H1 (cell line): ENCODE measurements around the gene POLA1. TPM values are rescaled to one million over a fixed set of nuclear protein-coding genes. Genes with fewer than 3 reads are reported as not detected.

Experiments
- CTCF ChIA-PET: fragments of 300-600 bp; sonication (Branson Sonifier 250); formaldehyde crosslinking; loops from one replicate; lab custom pipeline; 2021; ENCODE audit not compliant: partially characterized antibody; lab: Charles Lee
- POLR2A ChIA-PET: fragments of 300-600 bp; sonication (Branson Sonifier 250); formaldehyde crosslinking; loops from one replicate; lab custom pipeline; 2021; ENCODE audit warnings: inconsistent platforms; ENCODE audit not compliant: partially characterized antibody; lab: Charles Lee
- DNase-seq, 2 experiments: peaks; one replicate each; pipeline versions ENCODE4 v3.0.0 to v3.0.0-alpha.2; 2010 to 2022; ENCODE audit warnings: low spot score in 2 of 2, low read depth in 1 of 2, mixed read lengths in 1 of 2
- FAIRE-seq: peaks from 2 replicates; lab custom pipeline; 2011; peaks lifted over from hg19 to GRCh38; lab: Jason Lieb, UNC
- H2AFZ ChIP-seq: 2 replicates; pipeline ENCODE4 v1.8.1; 2012; ENCODE audit warnings: low read length, inconsistent platforms
- H2AK5ac ChIP-seq: 2 replicates; pipeline ENCODE4 v1.6.1; 2013; ENCODE audit warnings: low read depth, low read length
- H2BK120ac ChIP-seq: replicated peaks from 2 replicates; pipeline ENCODE3; 2013; ENCODE audit warnings: low read depth, low read length, inconsistent platforms
- H2BK12ac ChIP-seq: 2 replicates; pipeline ENCODE4 v1.6.1; 2013; ENCODE audit warnings: low read depth, low read length
- H2BK15ac ChIP-seq: 2 replicates; pipeline ENCODE4 v1.6.1; 2013; ENCODE audit warnings: low read length
- H2BK20ac ChIP-seq: 2 replicates; pipeline ENCODE4 v1.6.1; 2013; ENCODE audit warnings: low read length
- H2BK5ac ChIP-seq: 2 replicates; pipeline ENCODE4 v1.6.1; 2013; ENCODE audit warnings: low read depth, low read length
- H3K14ac ChIP-seq: 2 replicates; pipeline ENCODE4 v1.6.1; 2013; ENCODE audit warnings: inconsistent platforms; ENCODE audit not compliant: insufficient read length
- H3K18ac ChIP-seq: 2 replicates; pipeline ENCODE4 v1.6.1; 2013; ENCODE audit warnings: low read length; ENCODE audit errors: extremely low read depth
- H3K23ac ChIP-seq: 2 replicates; pipeline ENCODE4 v1.6.1; 2013; ENCODE audit warnings: inconsistent platforms; ENCODE audit not compliant: insufficient read length
- H3K23me2 ChIP-seq: 2 replicates; pipeline ENCODE4 v1.6.1; 2013; ENCODE audit warnings: low read depth, low read length
- H3K27ac ChIP-seq: 2 replicates; pipeline ENCODE4 v1.6.1; 2011; ENCODE audit warnings: low read depth, low read length, inconsistent platforms
- H3K27me3 ChIP-seq, 4 experiments: replicated peaks in 1 of 4; 1 replicate in 1 of 4; 2 replicates in 3 of 4; pipeline versions ENCODE4 v1.6.1 to v1.8.1; 2011 to 2013; ENCODE audit warnings: low read length in 3 of 4, mild to moderate bottlenecking in 3 of 4, inconsistent platforms in 2 of 4, mixed read lengths in 2 of 4, moderate library complexity in 1 of 4; ENCODE audit not compliant: control insufficient read depth in 3 of 4, insufficient read depth in 3 of 4; ENCODE audit errors: extremely low read depth in 1 of 4
- H3K36me3 ChIP-seq, 4 experiments: 2 replicates each; pipeline versions ENCODE4 v1.6.1 to v1.8.1; 2011 to 2013; ENCODE audit warnings: mild to moderate bottlenecking in 4 of 4, low read length in 3 of 4, moderate library complexity in 2 of 4, control low read depth in 1 of 4, inconsistent platforms in 1 of 4; ENCODE audit not compliant: insufficient read depth in 4 of 4, control insufficient read depth in 2 of 4
- H3K4ac ChIP-seq: replicated peaks from 2 replicates; pipeline ENCODE3; 2013; ENCODE audit warnings: low read length, low read depth, mixed read lengths, inconsistent platforms; ENCODE audit not compliant: insufficient read length
- H3K4me1 ChIP-seq, 4 experiments: replicated peaks in 1 of 4; 1 replicate in 1 of 4; 2 replicates in 3 of 4; pipeline versions ENCODE4 v1.6.1 to v1.8.1; 2011 to 2013; ENCODE audit warnings: low read length in 3 of 4, inconsistent platforms in 2 of 4, mixed read lengths in 1 of 4; ENCODE audit not compliant: insufficient read depth in 4 of 4, control insufficient read depth in 3 of 4
- H3K4me2 ChIP-seq, 2 experiments: 2 replicates each; pipeline versions ENCODE4 v1.6.1 to v1.8.1; 2011 to 2013; ENCODE audit warnings: low read depth in 2 of 2, low read length in 2 of 2, control low read depth in 1 of 2, inconsistent platforms in 1 of 2, mild to moderate bottlenecking in 1 of 2; ENCODE audit not compliant: insufficient read depth in 1 of 2
- H3K4me3 ChIP-seq, 4 experiments: fragments of 200-600, 300-600 bp in 1 of 4; sonication (generic), shearing (Covaris generic), sonication (Bioruptor Twin) in 1 of 4; 2 replicates each; pipeline versions ENCODE4 v1.5.1 to v1.8.1; 2011 to 2016; ENCODE audit warnings: low read length in 4 of 4, low read depth in 3 of 4, control low read depth in 2 of 4, inconsistent platforms in 2 of 4, mild to moderate bottlenecking in 2 of 4, mixed read lengths in 1 of 4, moderate library complexity in 1 of 4; ENCODE audit not compliant: insufficient read depth in 2 of 4; ENCODE audit errors: extremely low read depth in 1 of 4
- H3K56ac ChIP-seq: replicated peaks from 2 replicates; pipeline ENCODE3; 2013; ENCODE audit warnings: low read depth, mild to moderate bottlenecking, mixed read lengths, low read length, inconsistent platforms; ENCODE audit not compliant: insufficient read length
- H3K79me1 ChIP-seq: 2 replicates; pipeline ENCODE4 v1.6.1; 2013; ENCODE audit warnings: low read depth, low read length, control low read depth
- H3K79me2 ChIP-seq, 2 experiments: 2 replicates each; pipeline versions ENCODE4 v1.6.1 to v1.8.1; 2012 to 2013; ENCODE audit warnings: low read length in 2 of 2, mild to moderate bottlenecking in 2 of 2, inconsistent platforms in 1 of 2; ENCODE audit not compliant: insufficient read depth in 2 of 2, control insufficient read depth in 1 of 2
- H3K9ac ChIP-seq, 4 experiments: replicated peaks in 1 of 4; 1 replicate in 1 of 4; 2 replicates in 3 of 4; pipeline versions ENCODE4 v1.6.1 to v1.8.1; 2011 to 2013; ENCODE audit warnings: low read depth in 3 of 4, low read length in 3 of 4, control low read depth in 2 of 4, mild to moderate bottlenecking in 2 of 4, moderate library complexity in 2 of 4, inconsistent platforms in 1 of 4; ENCODE audit errors: extremely low read depth in 1 of 4
- H3K9me3 ChIP-seq, 2 experiments: 2 replicates each; pipeline versions ENCODE4 v1.6.1 to v1.8.1; 2012 to 2013; ENCODE audit warnings: mild to moderate bottlenecking in 2 of 2, moderate library complexity in 2 of 2, control low read depth in 1 of 2, inconsistent platforms in 1 of 2, low read depth in 1 of 2, low read length in 1 of 2, mixed read lengths in 1 of 2; ENCODE audit not compliant: insufficient read depth in 2 of 2
- H4K20me1 ChIP-seq, 2 experiments: replicated peaks in 1 of 2; 2 replicates each; pipeline versions ENCODE3 to v1.8.1; 2011 to 2013; ENCODE audit warnings: inconsistent platforms in 2 of 2, low read length in 2 of 2, mild to moderate bottlenecking in 1 of 2; ENCODE audit not compliant: insufficient read depth in 2 of 2, control insufficient read depth in 1 of 2
- H4K5ac ChIP-seq: 2 replicates; pipeline ENCODE4 v1.6.1; 2013; ENCODE audit warnings: low read length, low read depth, mixed read lengths, inconsistent platforms; ENCODE audit not compliant: insufficient read length
- H4K8ac ChIP-seq: 2 replicates; pipeline ENCODE4 v1.8.0; 2013; ENCODE audit warnings: mild to moderate bottlenecking, moderate library complexity, low read length, inconsistent platforms; ENCODE audit not compliant: insufficient read depth; ENCODE audit errors: extremely low read depth
- H4K91ac ChIP-seq: replicated peaks from 2 replicates; pipeline ENCODE3; 2013; ENCODE audit warnings: low read length, mixed read lengths, inconsistent platforms; ENCODE audit not compliant: insufficient read length
- CREB1 ChIP-seq: IDR thresholded peaks from 2 replicates; pipeline ENCODE4 v1.6.1; 2012; ENCODE audit warnings: inconsistent platforms
- EGR1 ChIP-seq: IDR thresholded peaks from 2 replicates; pipeline ENCODE4 v1.6.1; 2011; ENCODE audit warnings: low read depth, low read length, borderline replicate concordance
- EP300 ChIP-seq, 2 experiments: IDR thresholded peaks; 1 replicate in 1 of 2; 2 replicates in 1 of 2; pipeline ENCODE4 v1.6.1; 2011 to 2012; ENCODE audit warnings: low read depth in 2 of 2, low read length in 2 of 2, mild to moderate bottlenecking in 2 of 2, borderline replicate concordance in 1 of 2, inconsistent platforms in 1 of 2, moderate library complexity in 1 of 2
- GTF2F1 ChIP-seq: IDR thresholded peaks from 2 replicates; pipeline ENCODE4 v1.6.1; 2012; ENCODE audit warnings: low read depth, low read length, improper control_type of control experiment, borderline replicate concordance
- HDAC6 ChIP-seq: IDR thresholded peaks from one replicate; pipeline ENCODE4 v1.7.1; 2012; ENCODE audit warnings: low read depth, mild to moderate bottlenecking, inconsistent platforms, low read length, moderate library complexity
- MAFK ChIP-seq: IDR thresholded peaks from 2 replicates; pipeline ENCODE4 v1.6.1; 2012; ENCODE audit warnings: low read depth, mild to moderate bottlenecking, improper control_type of control experiment, low read length
- NRF1 ChIP-seq: IDR thresholded peaks from 2 replicates; pipeline ENCODE4 v1.6.1; 2011; ENCODE audit warnings: mild to moderate bottlenecking, low read depth, low read length, improper control_type of control experiment
- PHF8 ChIP-seq: fragments of 200-600 bp; sonication (generic); conservative IDR thresholded peaks from 2 replicates; pipeline ENCODE4 v1.7.1; 2012; ENCODE audit warnings: low read depth, mild to moderate bottlenecking, inconsistent platforms, low read length, moderate library complexity
- POLR2A ChIP-seq, 2 experiments: IDR thresholded peaks; 1 replicate in 1 of 2; 2 replicates in 1 of 2; pipeline ENCODE4 v1.6.1; 2011; ENCODE audit warnings: low read depth in 2 of 2, low read length in 2 of 2, mild to moderate bottlenecking in 2 of 2; ENCODE audit errors: control extremely low read depth in 1 of 2
- RAD21 ChIP-seq, 2 experiments: IDR thresholded peaks in 1 of 2; conservative IDR thresholded peaks in 1 of 2; 2 replicates each; pipeline ENCODE4 v1.6.1; 2011; ENCODE audit warnings: low read depth in 2 of 2, low read length in 2 of 2, improper control_type of control experiment in 1 of 2, inconsistent platforms in 1 of 2, mild to moderate bottlenecking in 1 of 2, moderate library complexity in 1 of 2
- SIN3A ChIP-seq, 2 experiments: IDR thresholded peaks in 1 of 2; conservative IDR thresholded peaks in 1 of 2; 2 replicates each; pipeline ENCODE4 v1.6.1; 2011 to 2012; ENCODE audit warnings: low read length in 2 of 2, improper control_type of control experiment in 1 of 2, low read depth in 1 of 2, mild to moderate bottlenecking in 1 of 2
- TAF1 ChIP-seq: IDR thresholded peaks from 2 replicates; pipeline ENCODE4 v1.6.1; 2011; ENCODE audit warnings: mild to moderate bottlenecking, low read depth, low read length
- TBP ChIP-seq: IDR thresholded peaks from 2 replicates; pipeline ENCODE4 v1.6.1; 2011; ENCODE audit warnings: low read depth, low read length, improper control_type of control experiment
- TEAD4 ChIP-seq: IDR thresholded peaks from 2 replicates; pipeline ENCODE4 v1.6.1; 2012; ENCODE audit warnings: low read depth, low read length, inconsistent platforms, mixed read lengths
- ZNF274 ChIP-seq: IDR thresholded peaks from 2 replicates; pipeline ENCODE4 v1.7.0; 2012; ENCODE audit warnings: low read length, borderline replicate concordance; ENCODE audit errors: extremely low read depth
- WGBS, 2 experiments: shearing (Covaris generic) in 1 of 2; methylation state at CpG; one replicate each; pipeline versions ENCODE4 v1.1.6 to v1.1.7; 2013 to 2015; ENCODE audit warnings: low lambda C conversion rate in 2 of 2, mixed read lengths in 2 of 2, inconsistent platforms in 1 of 2, low coverage in 1 of 2, missing lambda C conversion rate in 1 of 2; ENCODE audit not compliant: insufficient replicate concordance in 2 of 2, insufficient coverage in 1 of 2, insufficient read length in 1 of 2; ENCODE audit errors: extremely low coverage in 1 of 2, missing lambda C conversion rate in 1 of 2; 5-methylcytosine and 5-hydroxymethylcytosine counted together
- polyA plus RNA-seq, 7 experiments: library from polyadenylated mRNA; depleted of rRNA in 3 of 7; stranded (reverse) in 5 of 7; unstranded in 2 of 7; fragments of >200 nt in 5 of 7; fragments of 200-250 nt in 2 of 7; gene quantifications; 1 replicate in 5 of 7; 2 replicates in 1 of 7; 4 replicates in 1 of 7; pipeline versions ENCODE4 v1.2.1 to v1.2.3, GENCODE V29; 2011 to 2013; ENCODE audit warnings: missing spikeins in 2 of 7, mixed read lengths in 2 of 7
- total RNA-seq: library from RNA; stranded (reverse); fragmentation: NEBNext Ultra II Directional; extraction: Animal tissue kit (Norgen Biotek cat#: 25700); gene quantifications from 2 replicates; pipeline ENCODE4 v1.2.1, GENCODE V29; 2021

The POLA1 gene
- total and polyA plus RNA-seq, 2 of the 8 experiments (the other 6 are each of a cell fraction or from before 2014, with no cell fraction given), result 5.6 to 34.9 TPM

DNA sequence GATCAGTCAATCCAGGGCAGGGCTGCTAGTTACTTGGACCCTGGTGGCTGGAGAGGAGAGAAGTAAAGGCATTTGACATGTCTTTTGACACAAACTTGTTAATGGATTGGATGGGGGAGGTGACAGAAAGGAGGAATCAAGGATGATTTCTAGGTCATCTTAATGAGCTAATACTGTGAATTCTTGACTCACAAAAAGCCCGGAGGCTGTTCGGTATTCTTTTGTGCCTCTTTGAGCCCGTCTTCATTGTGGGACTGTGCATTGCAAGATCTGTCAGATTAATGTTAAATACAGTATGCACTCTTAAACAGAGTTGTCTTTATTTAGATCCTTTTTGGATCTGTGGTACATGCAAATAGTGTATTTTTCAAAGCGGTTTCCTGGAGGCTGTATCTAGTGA lies 25.1 kb downstream of the POLA1 start:
- H2BK20ac ChIP-seq, result no peak overlapping the region
- H3K9me3 ChIP-seq, result no peaks in the 10 kb centered on the region
- H3K79me2 ChIP-seq, result 0 out of 4 replicates have a peak, but pooled peaks cover 0 to 5% of the 10 kb centered on the region in 2 experiments
- H3K9ac ChIP-seq, result no peak overlapping the region
- no peak overlapping the region for H3K14ac ChIP-seq
- no peak overlapping the region for H2BK12ac ChIP-seq
- H2BK120ac ChIP-seq, result no peak overlapping the region
- H2AFZ ChIP-seq, result no peak overlapping the region
- no peak overlapping the region for H4K5ac ChIP-seq
- POLR2A ChIA-PET, result no interaction called here
- no peak overlapping the region for H3K4me2 ChIP-seq
- peaks cover 0 to 2% of the 10 kb centered on the region in 2 experiments for H4K20me1 ChIP-seq
- 90% methylated on average over 4 of the region's 4 CpGs; no CpG with 5 or more reads in 1 of the 2 experiments for WGBS, 2 experiments
- no peaks in the 10 kb centered on the region for H3K4me1 ChIP-seq
- no peaks in the 10 kb centered on the region for H3K23me2 ChIP-seq
- H2AK5ac ChIP-seq, result no peak overlapping the region
- peaks cover 0 to 52% (median 14%) of the 10 kb centered on the region in 4 experiments; a peak in 6 of 8 replicates for H3K36me3 ChIP-seq
- no peaks in the 10 kb centered on the region for H3K79me1 ChIP-seq
- H3K56ac ChIP-seq, result no peak overlapping the region
- no peak overlapping the region for H3K23ac ChIP-seq
- no peak overlapping the region for H3K27ac ChIP-seq
- DNase-seq, result no peak
- CTCF ChIA-PET, result interaction anchor here (1.5 kb wide), 1 partner anchor 11 kb away, joined by 4 read pairs; no protein-coding TSS in a partner anchor
- H3K27me3 ChIP-seq, result no peaks in the 10 kb centered on the region
- no peak overlapping the region for H2BK15ac ChIP-seq
- no peak overlapping the region for H3K4ac ChIP-seq
- no peak for FAIRE-seq
- H3K18ac ChIP-seq, result no peak overlapping the region
- H2BK5ac ChIP-seq, result no peak overlapping the region
- H3K4me3 ChIP-seq, result no peak overlapping the region
- no peak overlapping the region for H4K91ac ChIP-seq
- H4K8ac ChIP-seq, result no peak overlapping the region
- TF ChIP-seq RAD21 (IDR thresholded peaks at IDR 0.05 in 1 of 2, conservative IDR thresholded peaks at IDR 0.05 in 1 of 2; ENCODE audit: low read depth in 2 of 2, low read length in 2 of 2), result no peak
- TF ChIP-seq ZNF274, result no peak
- no peak for TF ChIP-seq TBP
- TF ChIP-seq EP300 (IDR thresholded peaks at IDR 0.05; ENCODE audit: borderline replicate concordance in 1 of 2, low read depth in 2 of 2, low read length in 2 of 2), result no peak
- TF ChIP-seq TAF1, result no peak
- TF ChIP-seq POLR2A (IDR thresholded peaks at IDR 0.05; ENCODE audit: control extremely low read depth in 1 of 2, low read depth in 2 of 2, low read length in 2 of 2), result no peak
- TF ChIP-seq NRF1, result no peak
- no peak for TF ChIP-seq SIN3A (conservative IDR thresholded peaks at IDR 0.05 in 1 of 2, IDR thresholded peaks at IDR 0.05 in 1 of 2; ENCODE audit: low read depth in 1 of 2, low read length in 2 of 2)
- no peak for TF ChIP-seq EGR1
- TF ChIP-seq MAFK, result no peak
- TF ChIP-seq TEAD4, result no peak
- TF ChIP-seq GTF2F1, result no peak
- TF ChIP-seq PHF8, result no peak
- TF ChIP-seq CREB1, result no peak
- TF ChIP-seq HDAC6, result no peak
